Hepatocyte (in vitro differentiated cells): Measurements from ENCODE around the gene ZNF581.

ENCODE experiments used
- EZH2 ChIP-seq: fragments of 200-600 bp; sonication (generic); IDR thresholded peaks from 2 replicates; pipeline ENCODE4 v1.6.1; 2016; ENCODE audit warnings: antibody characterized with exemption, mild to moderate bottlenecking, borderline replicate concordance
- TF ChIP-seq, protein P1 (sequence below): fragments of 200-600 bp; sonication (generic); IDR thresholded peaks from 2 replicates; pipeline ENCODE4 v1.5.1; 2016; ENCODE audit warnings: antibody characterized with exemption, mild to moderate bottlenecking; ENCODE audit not compliant: poor library complexity

DNA sequence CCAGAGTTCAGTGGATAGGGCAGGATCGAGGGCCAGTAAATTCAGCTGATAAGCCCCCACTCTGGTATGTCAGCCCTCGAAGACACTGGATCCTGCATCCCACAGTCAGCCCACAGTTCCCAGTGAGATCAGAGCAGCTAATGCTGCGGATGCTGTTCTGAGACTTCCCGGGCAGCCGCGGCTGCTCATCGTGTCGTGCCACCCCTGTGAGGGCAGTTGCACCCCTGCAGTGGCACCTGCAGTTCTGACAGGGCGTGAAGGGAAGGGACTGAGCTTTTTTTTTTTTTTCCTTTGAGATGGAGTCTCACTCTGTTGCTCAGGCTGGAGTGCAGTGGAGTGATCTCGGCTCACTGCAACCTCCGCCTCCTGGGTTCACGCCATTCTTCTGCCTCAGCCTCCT, 24.1 kb downstream of the ZNF581 start:
- TF ChIP-seq, protein P1, sequence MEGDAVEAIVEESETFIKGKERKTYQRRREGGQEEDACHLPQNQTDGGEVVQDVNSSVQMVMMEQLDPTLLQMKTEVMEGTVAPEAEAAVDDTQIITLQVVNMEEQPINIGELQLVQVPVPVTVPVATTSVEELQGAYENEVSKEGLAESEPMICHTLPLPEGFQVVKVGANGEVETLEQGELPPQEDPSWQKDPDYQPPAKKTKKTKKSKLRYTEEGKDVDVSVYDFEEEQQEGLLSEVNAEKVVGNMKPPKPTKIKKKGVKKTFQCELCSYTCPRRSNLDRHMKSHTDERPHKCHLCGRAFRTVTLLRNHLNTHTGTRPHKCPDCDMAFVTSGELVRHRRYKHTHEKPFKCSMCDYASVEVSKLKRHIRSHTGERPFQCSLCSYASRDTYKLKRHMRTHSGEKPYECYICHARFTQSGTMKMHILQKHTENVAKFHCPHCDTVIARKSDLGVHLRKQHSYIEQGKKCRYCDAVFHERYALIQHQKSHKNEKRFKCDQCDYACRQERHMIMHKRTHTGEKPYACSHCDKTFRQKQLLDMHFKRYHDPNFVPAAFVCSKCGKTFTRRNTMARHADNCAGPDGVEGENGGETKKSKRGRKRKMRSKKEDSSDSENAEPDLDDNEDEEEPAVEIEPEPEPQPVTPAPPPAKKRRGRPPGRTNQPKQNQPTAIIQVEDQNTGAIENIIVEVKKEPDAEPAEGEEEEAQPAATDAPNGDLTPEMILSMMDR, result no peak
- no peak for TF ChIP-seq EZH2
